Measurements from ENCODE around the gene SLC13A2. TPM values are rescaled to one million over a fixed set of nuclear protein-coding genes. Genes with fewer than 3 reads are reported as not detected.

Gene SLC13A2
- total and polyA plus RNA-seq, 2 experiments from 2014 or later = not detected

DNA sequence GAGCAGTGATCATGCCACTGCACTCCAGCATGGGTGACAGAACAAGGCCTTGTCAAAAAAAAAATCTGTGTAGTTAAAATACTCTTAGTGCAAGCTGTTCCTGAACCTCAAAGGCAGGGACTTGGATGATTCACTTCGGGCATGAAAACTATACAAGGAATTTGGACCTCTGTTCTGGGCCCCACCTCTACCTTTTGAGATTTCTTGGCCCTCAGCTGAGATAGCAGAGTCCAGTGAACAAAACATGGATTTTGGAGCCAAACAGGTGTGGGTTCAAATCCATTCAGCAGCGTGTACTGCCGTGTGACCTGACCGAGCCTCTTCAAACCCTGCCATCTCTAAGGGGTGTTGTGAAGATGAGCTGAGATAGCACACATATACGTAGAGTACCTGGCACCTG is 6.8 kb downstream of the SLC13A2 start (continued):
- no peak for TF ChIP-seq ZNF331 (CRISPR knock-in tag; IDR thresholded peaks at IDR 0.05; ENCODE audit: low read depth)
- TF ChIP-seq, protein P1, sequence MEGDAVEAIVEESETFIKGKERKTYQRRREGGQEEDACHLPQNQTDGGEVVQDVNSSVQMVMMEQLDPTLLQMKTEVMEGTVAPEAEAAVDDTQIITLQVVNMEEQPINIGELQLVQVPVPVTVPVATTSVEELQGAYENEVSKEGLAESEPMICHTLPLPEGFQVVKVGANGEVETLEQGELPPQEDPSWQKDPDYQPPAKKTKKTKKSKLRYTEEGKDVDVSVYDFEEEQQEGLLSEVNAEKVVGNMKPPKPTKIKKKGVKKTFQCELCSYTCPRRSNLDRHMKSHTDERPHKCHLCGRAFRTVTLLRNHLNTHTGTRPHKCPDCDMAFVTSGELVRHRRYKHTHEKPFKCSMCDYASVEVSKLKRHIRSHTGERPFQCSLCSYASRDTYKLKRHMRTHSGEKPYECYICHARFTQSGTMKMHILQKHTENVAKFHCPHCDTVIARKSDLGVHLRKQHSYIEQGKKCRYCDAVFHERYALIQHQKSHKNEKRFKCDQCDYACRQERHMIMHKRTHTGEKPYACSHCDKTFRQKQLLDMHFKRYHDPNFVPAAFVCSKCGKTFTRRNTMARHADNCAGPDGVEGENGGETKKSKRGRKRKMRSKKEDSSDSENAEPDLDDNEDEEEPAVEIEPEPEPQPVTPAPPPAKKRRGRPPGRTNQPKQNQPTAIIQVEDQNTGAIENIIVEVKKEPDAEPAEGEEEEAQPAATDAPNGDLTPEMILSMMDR (conservative IDR thresholded peaks at IDR 0.05; ENCODE audit: low read depth in 2 of 2) = no peak
- TF ChIP-seq JUNB (IDR thresholded peaks at IDR 0.05; ENCODE audit: unreplicated experiment) = no peak
- TF ChIP-seq ZNF114 (CRISPR knock-in tag; IDR thresholded peaks at IDR 0.05) = no peak

- Mint-ChIP-seq H3K27ac (no peak overlapping the region), H3K27me3 (ENCODE audit: insufficient read depth, low read depth, poor library complexity) (peaks cover 7% of the 10 kb centered on the region), H3K36me3 (ENCODE audit: low read depth) (no peaks in the 10 kb centered on the region), H3K9me3 (no peaks in the 10 kb centered on the region; the same call in 2 of the 3 replicates), H3K4me3 (no peak overlapping the region; the same call in 2 of the 3 replicates), H3K4me1 (peaks cover 20% of the 10 kb centered on the region)
- ATAC-seq (peak; percentile 75), DNase-seq (ENCODE audit: low spot score) (peak; percentile 27)
- Histone ChIP-seq H3K36me3 (ENCODE audit: insufficient read depth) (no peaks in the 10 kb centered on the region), H3K79me2 (replicated peaks; ENCODE audit: insufficient read depth) (no peaks in the 10 kb centered on the region), H3K9me2 (ENCODE audit: insufficient read depth) (no peaks in the 10 kb centered on the region), H3K4me2 (no peak overlapping the region), H3K27me3 (ENCODE audit: insufficient read depth) (no peaks in the 10 kb centered on the region), H2AFZ (peak overlapping the region; percentile 64), H3K27ac (ENCODE audit: low read depth) (no peak overlapping the region), H3K4me3 (no peak overlapping the region), H4K20me1 (replicated peaks; ENCODE audit: insufficient read depth) (no peaks in the 10 kb centered on the region), H3K4me1 (ENCODE audit: insufficient read depth) (0 out of 2 replicates have a peak, but pooled peaks cover 10% of the 10 kb centered on the region), H3F3A (replicated peaks; ENCODE audit: low read depth) (0 out of 2 replicates have a peak, but pooled peaks cover 2% of the 10 kb centered on the region)
- TF ChIP-seq, protein P1 (conservative IDR thresholded peaks at IDR 0.05; ENCODE audit: low read depth in 2 of 2) = no peak
- TF ChIP-seq ZNF331 (CRISPR knock-in tag; IDR thresholded peaks at IDR 0.05; ENCODE audit: low read depth) (no peak), NANOG (IDR thresholded peaks at IDR 0.05; ENCODE audit: borderline replicate concordance) (no peak), CREB1 (CRISPR knock-in tag; IDR thresholded peaks at IDR 0.05; ENCODE audit: low read depth) (no peak), EZH2 (IDR thresholded peaks at IDR 0.05; ENCODE audit: low read depth, unreplicated experiment) (no peak)
Observed at GRCh38 chr17:28480799-28481571, 7.5 kb downstream of the SLC13A2 start.

Data from GM23338 (cell line).